PFSK-1 (cell line): Measurements from ENCODE around the gene ACSL3.

Experiments
- REST ChIP-seq, 2 experiments: IDR thresholded peaks; 2 replicates each; pipeline versions ENCODE4 v1.6.1 to v1.8.0; 2011 to 2012; ENCODE audit warnings: low read depth in 2 of 2, low read length in 2 of 2, control low read depth in 1 of 2, inconsistent platforms in 1 of 2, mild to moderate bottlenecking in 1 of 2, moderate library complexity in 1 of 2; ENCODE audit not compliant: insufficient read depth in 1 of 2
- SIN3A ChIP-seq: IDR thresholded peaks from 2 replicates; pipeline ENCODE4 v1.6.1; 2012; ENCODE audit warnings: mild to moderate bottlenecking, low read length, moderate library complexity, borderline replicate concordance; ENCODE audit not compliant: insufficient read depth
- TAF1 ChIP-seq: IDR thresholded peaks from 2 replicates; pipeline ENCODE4 v1.6.1; 2012; ENCODE audit warnings: low read length, control low read depth, borderline replicate concordance; ENCODE audit not compliant: insufficient read depth

- no peak for TF ChIP-seq REST (IDR thresholded peaks at IDR 0.05; ENCODE audit: insufficient read depth in 1 of 2, low read depth in 2 of 2, low read length in 2 of 2)
- TF ChIP-seq TAF1, result no peak
- no peak for TF ChIP-seq SIN3A
Measured at GRCh38 chr2:222950638-222951285, 89.9 kb downstream of the ACSL3 start.
